Neural progenitor cell (in vitro differentiated cells): Measurements from ENCODE around the gene DCAF8L2. TPM values are rescaled to one million over a fixed set of nuclear protein-coding genes. Genes with fewer than 3 reads are reported as not detected.

Source experiments
- DNase-seq: peaks from one replicate; pipeline ENCODE4 v3.0.0-alpha.2; 2016; ENCODE audit warnings: low spot score
- H2AFZ ChIP-seq: fragments of 200-600 bp; sonication (generic); replicated peaks from 2 replicates; pipeline ENCODE4 v1.6.1; 2016; ENCODE audit warnings: antibody characterized with exemption
- H3F3A ChIP-seq: fragments of 200-600 bp; sonication (generic); 2 replicates; pipeline ENCODE4 v1.6.1; 2016; ENCODE audit warnings: antibody characterized with exemption, low read depth
- H3K27ac ChIP-seq: fragments of 200-600 bp; sonication (generic); 2 replicates; pipeline ENCODE4 v1.5.1; 2016; ENCODE audit warnings: mild to moderate bottlenecking
- H3K27me3 ChIP-seq: fragments of 200-600 bp; sonication (generic); 2 replicates; pipeline ENCODE4 v1.6.1; 2016; ENCODE audit warnings: mild to moderate bottlenecking, moderate library complexity
- H3K36me3 ChIP-seq: fragments of 200-600 bp; sonication (generic); 2 replicates; pipeline ENCODE4 v1.5.1; 2016
- H3K4me1 ChIP-seq: fragments of 200-600 bp; sonication (generic); 2 replicates; pipeline ENCODE4 v1.6.1; 2016; ENCODE audit warnings: mixed run types
- H3K4me2 ChIP-seq: fragments of 200-600 bp; sonication (generic); 2 replicates; pipeline ENCODE4 v1.6.1; 2016
- H3K4me3 ChIP-seq: fragments of 200-600 bp; sonication (generic); 2 replicates; pipeline ENCODE4 v1.5.1; 2016
- H3K79me2 ChIP-seq: fragments of 200-600 bp; sonication (generic); 2 replicates; pipeline ENCODE4 v1.6.1; 2016; ENCODE audit warnings: low read depth
- H3K9ac ChIP-seq: fragments of 200-600 bp; sonication (generic); 2 replicates; pipeline ENCODE4 v1.6.1; 2016
- H3K9me3 ChIP-seq: fragments of 200-600 bp; sonication (generic); 2 replicates; pipeline ENCODE4 v1.5.1; 2016; ENCODE audit warnings: low read depth
- H4K20me1 ChIP-seq: fragments of 200-600 bp; sonication (generic); 2 replicates; pipeline ENCODE4 v1.6.1; 2016; ENCODE audit warnings: low read depth
- H3K27ac Mint-ChIP-seq: 3 replicates; pipeline ENCODE4 v1.8.0; 2021; ENCODE audit warnings: mixed read lengths
- H3K27me3 Mint-ChIP-seq: 2 replicates; pipeline ENCODE4 v1.8.0; 2022; ENCODE audit warnings: low read depth, mild to moderate bottlenecking, inconsistent platforms, moderate library complexity, mixed read lengths; ENCODE audit not compliant: insufficient read depth
- H3K36me3 Mint-ChIP-seq: 3 replicates; pipeline ENCODE4 v1.8.0; 2021; ENCODE audit warnings: mixed read lengths
- H3K4me1 Mint-ChIP-seq: 3 replicates; pipeline ENCODE4 v1.8.0; 2021; ENCODE audit warnings: mixed read lengths
- H3K4me3 Mint-ChIP-seq: 3 replicates; pipeline ENCODE4 v1.8.0; 2021; ENCODE audit warnings: mild to moderate bottlenecking, moderate library complexity, mixed read lengths
- H3K9me3 Mint-ChIP-seq: 3 replicates; pipeline ENCODE4 v1.8.0; 2020; ENCODE audit warnings: mixed read lengths
- EZH2 ChIP-seq: fragments of 200-600 bp; sonication (generic); IDR thresholded peaks from 2 replicates; pipeline ENCODE4 v1.6.1; 2017; ENCODE audit warnings: antibody characterized with exemption, mild to moderate bottlenecking, moderate library complexity
- EZH2phosphoT487 ChIP-seq: fragments of 200-600 bp; sonication (generic); IDR thresholded peaks from 2 replicates; pipeline ENCODE4 v1.6.1; 2017; ENCODE audit warnings: antibody characterized with exemption
- total RNA-seq: library from RNA; depleted of rRNA; stranded (reverse); fragments of >200 nt; gene quantifications from 2 replicates; pipeline ENCODE4 v1.2.3, GENCODE V29; 2015; ENCODE audit warnings: low replicate concordance
- TF ChIP-seq, protein P1 (sequence below): fragments of 200-600 bp; sonication (generic); IDR thresholded peaks from 2 replicates; pipeline ENCODE4 v1.5.1; 2017; ENCODE audit warnings: antibody characterized with exemption, mild to moderate bottlenecking

DCAF8L2 gene
- total RNA-seq, 1 donor from 2014 or later: not detected

- H4K20me1 ChIP-seq: no peaks in the 10 kb centered on the region
- no peaks in the 10 kb centered on the region for H3F3A ChIP-seq
- no peaks in the 10 kb centered on the region for H3K27me3 ChIP-seq
- no peaks in the 10 kb centered on the region for H3K27me3 Mint-ChIP-seq
- no peak overlapping the region for H3K4me3 Mint-ChIP-seq
- no peaks in the 10 kb centered on the region for H3K4me1 Mint-ChIP-seq
- no peak overlapping the region for H3K4me2 ChIP-seq
- no peaks in the 10 kb centered on the region for H3K9me3 Mint-ChIP-seq
- H3K27ac Mint-ChIP-seq: no peak overlapping the region
- no peak overlapping the region for H3K9ac ChIP-seq
- no peaks in the 10 kb centered on the region for H3K36me3 ChIP-seq
- no peak overlapping the region for H2AFZ ChIP-seq
- no peaks in the 10 kb centered on the region for H3K79me2 ChIP-seq
- H3K9me3 ChIP-seq: no peaks in the 10 kb centered on the region
- H3K36me3 Mint-ChIP-seq: no peaks in the 10 kb centered on the region
- DNase-seq: no peak
- TF ChIP-seq, protein P1, sequence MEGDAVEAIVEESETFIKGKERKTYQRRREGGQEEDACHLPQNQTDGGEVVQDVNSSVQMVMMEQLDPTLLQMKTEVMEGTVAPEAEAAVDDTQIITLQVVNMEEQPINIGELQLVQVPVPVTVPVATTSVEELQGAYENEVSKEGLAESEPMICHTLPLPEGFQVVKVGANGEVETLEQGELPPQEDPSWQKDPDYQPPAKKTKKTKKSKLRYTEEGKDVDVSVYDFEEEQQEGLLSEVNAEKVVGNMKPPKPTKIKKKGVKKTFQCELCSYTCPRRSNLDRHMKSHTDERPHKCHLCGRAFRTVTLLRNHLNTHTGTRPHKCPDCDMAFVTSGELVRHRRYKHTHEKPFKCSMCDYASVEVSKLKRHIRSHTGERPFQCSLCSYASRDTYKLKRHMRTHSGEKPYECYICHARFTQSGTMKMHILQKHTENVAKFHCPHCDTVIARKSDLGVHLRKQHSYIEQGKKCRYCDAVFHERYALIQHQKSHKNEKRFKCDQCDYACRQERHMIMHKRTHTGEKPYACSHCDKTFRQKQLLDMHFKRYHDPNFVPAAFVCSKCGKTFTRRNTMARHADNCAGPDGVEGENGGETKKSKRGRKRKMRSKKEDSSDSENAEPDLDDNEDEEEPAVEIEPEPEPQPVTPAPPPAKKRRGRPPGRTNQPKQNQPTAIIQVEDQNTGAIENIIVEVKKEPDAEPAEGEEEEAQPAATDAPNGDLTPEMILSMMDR: no peak
- no peak overlapping the region for H3K4me3 ChIP-seq
- H3K4me1 ChIP-seq: no peaks in the 10 kb centered on the region
- no peak overlapping the region for H3K27ac ChIP-seq
Observed at GRCh38 chrX:27715610-27716009, 125.5 kb downstream of the DCAF8L2 start.

DNA sequence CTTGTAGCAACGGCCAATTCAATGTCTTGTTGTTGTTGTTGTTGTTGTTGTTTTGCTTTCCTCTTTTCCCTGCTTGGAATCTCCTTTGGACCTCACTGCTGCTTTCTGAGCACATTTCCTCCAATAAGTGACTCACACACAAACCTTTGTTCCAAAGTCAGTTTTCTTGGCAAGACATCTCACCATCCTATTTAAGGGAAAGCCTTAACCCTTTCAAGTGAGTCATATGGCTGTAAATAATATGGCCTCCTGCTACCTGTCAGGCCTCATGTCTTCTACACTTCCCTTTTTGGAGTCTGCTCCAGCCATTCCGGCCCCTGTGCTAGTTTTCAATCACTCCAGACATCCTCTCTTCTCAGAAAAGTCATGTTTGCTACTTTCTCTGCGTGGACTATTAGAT is 138.1 kb downstream of the DCAF8L2 start:
- Histone ChIP-seq H3K4me3 (no peak overlapping the region), H3K79me2 (no peaks in the 10 kb centered on the region), H3K4me2 (no peak overlapping the region), H3K9ac (no peak overlapping the region), H3K9me3 (no peaks in the 10 kb centered on the region), H2AFZ (no peak overlapping the region), H3K27me3 (no peaks in the 10 kb centered on the region), H3F3A (no peaks in the 10 kb centered on the region), H3K4me1 (no peaks in the 10 kb centered on the region), H3K27ac (no peak overlapping the region), H3K36me3 (no peaks in the 10 kb centered on the region), H4K20me1 (no peaks in the 10 kb centered on the region)
- H3K9me3 Mint-ChIP-seq: no peaks in the 10 kb centered on the region
- no peak overlapping the region for H3K4me3 Mint-ChIP-seq
- no peak overlapping the region for H3K27ac Mint-ChIP-seq
- no peaks in the 10 kb centered on the region for H3K36me3 Mint-ChIP-seq
- TF ChIP-seq, protein P1: no peak
- TF ChIP-seq EZH2phosphoT487 (no peak), EZH2 (no peak)
- H3K4me1 Mint-ChIP-seq: no peaks in the 10 kb centered on the region
- DNase-seq: no peak
- H3K27me3 Mint-ChIP-seq: no peaks in the 10 kb centered on the region

DNA sequence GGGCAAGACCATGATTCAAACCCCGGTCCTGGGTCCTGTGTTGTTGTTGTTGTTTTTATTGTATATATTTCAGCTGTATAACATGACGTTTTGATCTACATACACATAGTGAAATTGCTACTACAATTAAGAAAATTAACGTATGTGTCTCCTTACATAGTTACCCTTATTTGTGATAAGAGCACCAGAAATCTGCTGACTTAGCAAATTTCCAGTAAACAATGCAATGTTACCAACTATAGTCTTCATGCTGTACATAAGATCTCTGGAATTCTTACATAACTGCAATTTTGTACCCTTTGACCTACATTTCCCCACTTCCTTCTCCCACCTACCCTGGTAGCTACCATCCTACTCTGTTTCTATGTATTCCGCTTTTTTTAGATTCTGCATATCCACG is 141.8 kb downstream of the DCAF8L2 start:
- no peak overlapping the region for H3K9ac ChIP-seq
- H3K79me2 ChIP-seq: no peaks in the 10 kb centered on the region
- H3K4me1 Mint-ChIP-seq: no peaks in the 10 kb centered on the region
- no peak overlapping the region for H3K4me3 ChIP-seq
- H3K4me1 ChIP-seq: no peaks in the 10 kb centered on the region
- H3K4me3 Mint-ChIP-seq: no peak overlapping the region
- no peak overlapping the region for H3K4me2 ChIP-seq
- no peaks in the 10 kb centered on the region for H3K36me3 ChIP-seq
- H3K9me3 ChIP-seq: no peaks in the 10 kb centered on the region
- H3K27ac Mint-ChIP-seq: no peak overlapping the region
- H2AFZ ChIP-seq: no peak overlapping the region
- no peak overlapping the region for H3K27ac ChIP-seq
- H3K9me3 Mint-ChIP-seq: no peaks in the 10 kb centered on the region
- H3K27me3 Mint-ChIP-seq: no peaks in the 10 kb centered on the region
- no peaks in the 10 kb centered on the region for H3K27me3 ChIP-seq
- H3K36me3 Mint-ChIP-seq: no peaks in the 10 kb centered on the region
- no peaks in the 10 kb centered on the region for H4K20me1 ChIP-seq
- no peak for TF ChIP-seq EZH2phosphoT487
- TF ChIP-seq, protein P1: no peak
- no peak for TF ChIP-seq EZH2
- DNase-seq: no peak
- H3F3A ChIP-seq: no peaks in the 10 kb centered on the region

DNA sequence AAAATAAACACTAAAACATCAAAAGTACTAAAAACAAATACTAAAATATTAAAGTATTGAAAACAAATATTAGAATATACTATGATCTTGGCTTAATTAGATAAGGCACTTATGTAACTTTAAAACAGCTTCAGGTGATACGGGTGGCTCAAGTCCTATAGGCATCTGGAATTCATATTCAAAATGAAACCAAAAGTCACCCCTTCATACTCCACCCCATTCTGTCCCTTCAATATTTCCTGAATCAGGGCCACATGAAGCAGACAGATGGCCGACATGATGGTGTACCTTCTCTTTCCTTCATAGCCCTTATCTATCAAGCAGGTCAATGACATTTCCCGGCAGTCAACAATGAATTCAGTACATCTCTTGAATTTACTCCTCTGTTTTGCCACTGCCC is 145.8 kb downstream of the DCAF8L2 start:
- Mint-ChIP-seq H3K4me3 (no peak overlapping the region), H3K27me3 (no peaks in the 10 kb centered on the region), H3K27ac (no peak overlapping the region), H3K9me3 (no peaks in the 10 kb centered on the region), H3K4me1 (no peaks in the 10 kb centered on the region), H3K36me3 (no peaks in the 10 kb centered on the region)
- Histone ChIP-seq H4K20me1 (no peaks in the 10 kb centered on the region), H3K27ac (no peak overlapping the region), H3K36me3 (no peaks in the 10 kb centered on the region), H3K4me3 (no peak overlapping the region), H2AFZ (no peak overlapping the region), H3K27me3 (no peaks in the 10 kb centered on the region), H3K4me2 (no peak overlapping the region), H3K4me1 (no peaks in the 10 kb centered on the region), H3K79me2 (no peaks in the 10 kb centered on the region), H3K9ac (no peak overlapping the region), H3K9me3 (no peaks in the 10 kb centered on the region), H3F3A (no peaks in the 10 kb centered on the region)
- TF ChIP-seq EZH2 (no peak), EZH2phosphoT487 (no peak)
- TF ChIP-seq, protein P1: no peak
- DNase-seq: no peak
